DOHH2 (cell line): ENCODE data around the gene SH3BGRL2.

Source experiments
- EZH2phosphoT487 ChIP-seq: fragments of 200-600 bp; sonication (generic); IDR thresholded peaks from 2 replicates; pipeline ENCODE4 v1.6.1; 2017; ENCODE audit warnings: borderline replicate concordance, mild to moderate bottlenecking, antibody characterized with exemption, low read length, moderate library complexity, mixed read lengths
- TF ChIP-seq, protein P1 (sequence below): fragments of 200-600 bp; sonication (generic); IDR thresholded peaks from one replicate; pipeline ENCODE4 v1.5.1; 2014; ENCODE audit warnings: antibody characterized with exemption, mild to moderate bottlenecking, low read depth, low read length; ENCODE audit not compliant: poor library complexity, severe bottlenecking

DNA sequence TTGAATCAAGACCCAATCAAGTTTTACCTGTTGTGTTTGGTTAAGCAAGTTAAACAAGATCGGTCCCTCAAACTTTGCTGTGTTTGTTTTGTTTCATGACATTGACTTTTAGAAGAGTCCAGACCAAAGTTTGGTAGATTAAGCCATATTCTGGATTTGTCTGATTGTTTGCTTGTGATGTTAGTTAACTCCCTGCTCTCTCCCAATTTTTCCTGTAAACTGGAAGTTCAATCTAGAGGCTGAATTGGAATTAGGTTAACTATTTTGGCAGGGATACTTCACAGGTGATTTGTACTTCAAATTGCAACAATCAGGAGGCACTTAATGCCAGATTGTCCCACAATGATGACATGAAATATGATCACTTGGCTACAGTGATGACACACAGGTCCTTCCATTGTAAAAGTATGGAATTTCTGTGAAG, 13.6 kb upstream of the SH3BGRL2 start:
- TF ChIP-seq, protein P1, sequence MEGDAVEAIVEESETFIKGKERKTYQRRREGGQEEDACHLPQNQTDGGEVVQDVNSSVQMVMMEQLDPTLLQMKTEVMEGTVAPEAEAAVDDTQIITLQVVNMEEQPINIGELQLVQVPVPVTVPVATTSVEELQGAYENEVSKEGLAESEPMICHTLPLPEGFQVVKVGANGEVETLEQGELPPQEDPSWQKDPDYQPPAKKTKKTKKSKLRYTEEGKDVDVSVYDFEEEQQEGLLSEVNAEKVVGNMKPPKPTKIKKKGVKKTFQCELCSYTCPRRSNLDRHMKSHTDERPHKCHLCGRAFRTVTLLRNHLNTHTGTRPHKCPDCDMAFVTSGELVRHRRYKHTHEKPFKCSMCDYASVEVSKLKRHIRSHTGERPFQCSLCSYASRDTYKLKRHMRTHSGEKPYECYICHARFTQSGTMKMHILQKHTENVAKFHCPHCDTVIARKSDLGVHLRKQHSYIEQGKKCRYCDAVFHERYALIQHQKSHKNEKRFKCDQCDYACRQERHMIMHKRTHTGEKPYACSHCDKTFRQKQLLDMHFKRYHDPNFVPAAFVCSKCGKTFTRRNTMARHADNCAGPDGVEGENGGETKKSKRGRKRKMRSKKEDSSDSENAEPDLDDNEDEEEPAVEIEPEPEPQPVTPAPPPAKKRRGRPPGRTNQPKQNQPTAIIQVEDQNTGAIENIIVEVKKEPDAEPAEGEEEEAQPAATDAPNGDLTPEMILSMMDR: no peak
- TF ChIP-seq EZH2phosphoT487: no peak
